ENCODE results near the gene HOTAIR. TPM values are rescaled to one million over a fixed set of nuclear protein-coding genes. Genes with fewer than 3 reads are reported as not detected.

The HOTAIR gene
- polyA plus RNA-seq, 1 experiment, result 11.4 TPM

- POLR2A ChIA-PET, result no interaction called here
- Histone ChIP-seq H3K4me3 (ENCODE audit: low read depth, low read length) (no peak overlapping the region), H3K36me3 (ENCODE audit: control insufficient read depth, insufficient read depth, low read length) (no peaks in the 10 kb centered on the region), H3K27me3 (ENCODE audit: control insufficient read depth, insufficient read depth, low read length) (peaks cover 5% of the 10 kb centered on the region; the same call in 1 of the 2 replicates)
- CTCF ChIA-PET, result interaction anchor here (1.0 to 2.1 kb wide), 4 partner anchors 12 to 187 kb away, joined by 3 to 11 read pairs (median 4); partner anchors contain the start of genes HOXC5 and HOXC8
- no peak for TF ChIP-seq CTCF (IDR thresholded peaks at IDR 0.05; ENCODE audit: insufficient read depth, low read depth, low read length)
- no peak for DNase-seq (ENCODE audit: low read depth)
Observed at GRCh38 chr12:54020591-54021405, 46.0 kb upstream of the HOTAIR start.

GRCh38 chr12:54019924-54020590 is 45.3 kb upstream of the HOTAIR start:
- Histone ChIP-seq H3K36me3 (ENCODE audit: control insufficient read depth, insufficient read depth, low read length) (no peaks in the 10 kb centered on the region), H3K27me3 (ENCODE audit: control insufficient read depth, insufficient read depth, low read length) (peaks cover 8% of the 10 kb centered on the region), H3K4me3 (ENCODE audit: low read depth, low read length) (no peak overlapping the region)
- CTCF ChIA-PET, result interaction anchor here (1.0 to 1.4 kb wide), 2 partner anchors 11 to 181 kb away, joined by 3 read pairs; partner anchors contain the start of gene HOXC8
- no peak for DNase-seq (ENCODE audit: low read depth)
- TF ChIP-seq CTCF (IDR thresholded peaks at IDR 0.05; ENCODE audit: insufficient read depth, low read depth, low read length), result no peak
- POLR2A ChIA-PET, result no interaction called here

- Histone ChIP-seq H3K36me3 (ENCODE audit: control insufficient read depth, insufficient read depth, low read length) (no peaks in the 10 kb centered on the region), H3K27me3 (ENCODE audit: control insufficient read depth, insufficient read depth, low read length) (peaks cover 10% of the 10 kb centered on the region), H3K4me3 (ENCODE audit: low read depth, low read length) (no peak overlapping the region)
- ChIA-PET POLR2A (no interaction called here), CTCF (no interaction called here)
- no peak for TF ChIP-seq CTCF (IDR thresholded peaks at IDR 0.05; ENCODE audit: insufficient read depth, low read depth, low read length)
- DNase-seq (ENCODE audit: low read depth), result no peak
Observed at GRCh38 chr12:54019091-54019811, 44.5 kb upstream of the HOTAIR start.

- no peak for DNase-seq (ENCODE audit: low read depth)
Observed at GRCh38 chr12:54018468-54018984, 43.8 kb upstream of the HOTAIR start.

More at GRCh38 chr12:54018468-54018984, 43.8 kb upstream of the HOTAIR start:
- H3K4me3 ChIP-seq (ENCODE audit: low read depth, low read length), result peak overlapping the region; percentile 72
- H3K27me3 ChIP-seq (ENCODE audit: control insufficient read depth, insufficient read depth, low read length), result peaks cover 13% of the 10 kb centered on the region
- ChIA-PET CTCF (interaction anchor here (2.9 kb wide), 1 partner anchor 183 kb away, joined by 18 read pairs; no protein-coding TSS in a partner anchor), POLR2A (no interaction called here)
- H3K36me3 ChIP-seq (ENCODE audit: control insufficient read depth, insufficient read depth, low read length), result no peaks in the 10 kb centered on the region
- TF ChIP-seq CTCF (IDR thresholded peaks at IDR 0.05; ENCODE audit: insufficient read depth, low read depth, low read length), result no peak

All from BJ (cell line).